Measurements from ENCODE around the gene ANXA3. TPM values are rescaled to one million over a fixed set of nuclear protein-coding genes. Genes with fewer than 3 reads are reported as not detected.
"Not testable (repeated sequence)": the region's sequence is repeated elsewhere in the genome, so short reads cannot be mapped to it uniquely, and the experiment has no call there.

Gene ANXA3
- total and polyA plus RNA-seq, 2 donors from 2014 or later: 33.7 to 79.9 TPM

DNA sequence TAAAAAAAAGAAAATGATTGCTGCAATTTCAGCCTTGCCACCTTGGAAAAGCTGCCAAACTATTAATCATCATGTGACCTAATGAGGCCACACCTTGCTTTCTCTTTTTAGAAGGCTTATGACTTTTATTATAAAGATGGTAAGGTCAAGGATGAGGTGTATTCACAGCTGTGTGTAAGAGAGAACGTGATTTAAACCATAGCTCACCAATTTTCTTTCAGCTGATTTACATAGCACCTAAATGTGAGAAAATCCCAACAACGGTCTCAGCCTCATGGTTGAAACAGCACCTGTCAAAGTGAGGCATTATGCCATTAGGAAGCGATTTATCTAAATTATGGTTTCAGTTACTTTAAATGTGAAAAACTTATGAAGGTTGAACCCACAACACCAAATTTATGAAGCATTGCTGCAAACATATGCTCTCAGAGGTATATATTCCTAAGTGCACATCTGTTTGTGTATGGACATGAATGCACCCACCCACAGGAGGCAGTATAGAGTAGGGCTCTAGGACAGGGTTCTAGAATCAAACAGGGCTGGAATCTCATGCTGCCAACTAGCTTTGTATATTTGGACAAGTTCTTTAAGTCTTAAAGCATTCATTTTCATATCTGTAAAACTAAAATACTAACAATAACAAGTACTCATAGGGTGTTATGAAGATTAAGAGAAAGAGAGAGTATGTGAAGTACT, 40.7 kb downstream of the ANXA3 start:
- H3K9me3 ChIP-seq (ENCODE audit: control insufficient read depth in 2 of 3, insufficient read depth in 1 of 3, low read length in 3 of 3): no peaks in the 10 kb centered on the region
- no peak for FAIRE-seq
- H3K4me1 ChIP-seq (ENCODE audit: control insufficient read depth in 2 of 3, insufficient read depth in 2 of 3, low read depth in 1 of 3, low read length in 3 of 3): no peaks in the 10 kb centered on the region
- H3K4me3 ChIP-seq (ENCODE audit: low read length in 3 of 3): no peak overlapping the region
- H3K9ac ChIP-seq (ENCODE audit: low read length in 3 of 3): no peak overlapping the region
- H3K36me3 ChIP-seq (ENCODE audit: control insufficient read depth in 2 of 3, insufficient read depth in 3 of 3, low read length in 3 of 3): no peaks in the 10 kb centered on the region
- intact Hi-C loops (cut with DNase I): no loop called here
- no peak for TF ChIP-seq CTCF (IDR thresholded peaks at IDR 0.05; ENCODE audit: borderline replicate concordance, extremely low read depth, insufficient read depth)
- DNase-seq: no peak
- H3K27me3 ChIP-seq (ENCODE audit: control insufficient read depth, insufficient read depth, low read length): no peaks in the 10 kb centered on the region
- H3K27ac ChIP-seq (ENCODE audit: low read depth in 2 of 2, low read length in 2 of 2): no peak overlapping the region

DNA sequence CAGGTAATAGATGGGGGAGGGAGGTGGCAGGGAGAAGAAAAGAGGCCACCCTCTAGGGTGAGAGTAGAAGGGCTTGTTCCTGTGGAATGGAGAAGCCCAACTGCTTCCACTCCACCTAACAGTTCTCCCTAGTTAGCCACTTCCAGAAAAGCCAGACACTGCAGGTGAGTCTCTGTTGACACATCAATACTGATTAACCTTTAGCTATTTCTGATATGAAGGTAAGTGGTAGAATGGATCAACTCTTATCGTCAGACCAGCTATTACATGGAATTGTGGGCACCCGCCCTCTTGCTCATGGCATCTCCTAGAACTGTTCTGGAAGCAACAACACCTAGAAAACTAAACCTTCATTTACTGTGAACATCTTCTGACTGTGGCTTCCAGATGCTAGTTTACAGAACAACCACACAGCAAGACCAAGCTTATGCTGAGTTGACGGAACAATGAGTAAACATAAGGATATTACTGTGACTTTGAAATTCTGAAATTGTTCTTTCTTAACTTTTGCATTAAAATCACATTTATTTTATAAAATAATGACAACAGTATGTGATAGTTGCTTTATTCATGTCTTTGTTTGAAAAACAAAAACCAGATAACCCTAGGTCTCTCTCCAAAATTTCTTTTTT, 44.7 kb downstream of the ANXA3 start:
- TF ChIP-seq CTCF (IDR thresholded peaks at IDR 0.05; ENCODE audit: borderline replicate concordance, extremely low read depth, insufficient read depth): no peak
- DNase-seq: no peak
- Histone ChIP-seq H3K4me1 (ENCODE audit: control insufficient read depth in 2 of 3, insufficient read depth in 2 of 3, low read depth in 1 of 3, low read length in 3 of 3) (no peaks in the 10 kb centered on the region), H3K4me3 (ENCODE audit: low read length in 3 of 3) (no peak overlapping the region), H3K27ac (ENCODE audit: low read depth in 2 of 2, low read length in 2 of 2) (no peak overlapping the region), H3K27me3 (ENCODE audit: control insufficient read depth, insufficient read depth, low read length) (no peaks in the 10 kb centered on the region), H3K9ac (ENCODE audit: low read length in 3 of 3) (no peak overlapping the region), H3K9me3 (ENCODE audit: control insufficient read depth in 2 of 3, insufficient read depth in 1 of 3, low read length in 3 of 3) (no peaks in the 10 kb centered on the region), H3K36me3 (ENCODE audit: control insufficient read depth in 2 of 3, insufficient read depth in 3 of 3, low read length in 3 of 3) (no peaks in the 10 kb centered on the region)
- intact Hi-C loops (cut with DNase I): no loop called here
- no peak for FAIRE-seq

DNA sequence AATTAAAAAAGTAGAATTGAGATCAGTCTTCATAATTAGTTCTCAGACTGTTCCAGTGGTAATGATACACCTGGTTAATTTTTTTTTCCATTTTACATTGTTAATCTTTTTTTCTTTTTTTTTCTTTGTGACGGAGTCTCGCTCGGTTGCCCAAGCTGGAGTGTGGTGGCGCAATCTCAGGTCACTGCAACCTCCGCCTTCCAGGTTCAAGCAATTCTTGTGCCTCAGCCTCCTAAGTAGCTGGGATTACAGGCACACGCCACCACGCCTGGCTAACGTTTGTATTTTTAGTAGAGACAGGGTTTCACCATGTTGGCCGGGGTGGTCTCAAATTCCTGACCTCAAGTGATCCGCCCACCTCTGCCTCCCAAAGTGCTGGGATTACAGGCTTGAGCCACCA, 46.9 kb downstream of the ANXA3 start:
- H3K27ac ChIP-seq (ENCODE audit: low read depth in 2 of 2, low read length in 2 of 2); FAIRE-seq; H3K27me3 ChIP-seq (ENCODE audit: control insufficient read depth, insufficient read depth, low read length); H3K9me3 ChIP-seq (ENCODE audit: control insufficient read depth in 2 of 3, insufficient read depth in 1 of 3, low read length in 3 of 3); H3K9ac ChIP-seq (ENCODE audit: low read length in 3 of 3); intact Hi-C loops (cut with DNase I); H3K4me1 ChIP-seq (ENCODE audit: control insufficient read depth in 2 of 3, insufficient read depth in 2 of 3, low read depth in 1 of 3, low read length in 3 of 3); H3K4me3 ChIP-seq (ENCODE audit: low read length in 3 of 3); H3K36me3 ChIP-seq (ENCODE audit: control insufficient read depth in 2 of 3, insufficient read depth in 3 of 3, low read length in 3 of 3); DNase-seq: not testable (repeated sequence)

DNA sequence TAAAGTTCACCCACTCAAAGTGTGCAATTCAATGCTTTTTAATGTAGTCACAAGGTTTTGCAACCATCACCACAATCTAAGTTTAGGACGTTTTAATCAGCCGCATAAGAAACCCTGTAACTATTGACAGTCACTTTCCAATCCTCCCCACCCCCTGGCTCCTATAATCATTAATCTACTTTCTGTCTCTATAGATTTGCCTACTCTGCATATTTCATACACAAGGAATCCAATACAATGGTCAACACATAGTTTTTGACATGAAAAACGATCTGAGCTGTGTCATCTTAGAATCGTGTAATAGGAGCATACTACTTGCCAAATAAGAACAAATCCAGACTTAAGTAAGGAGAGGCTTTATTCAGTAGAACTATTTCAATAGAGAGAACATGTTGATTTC, 47.6 kb downstream of the ANXA3 start:
- Histone ChIP-seq H3K36me3 (ENCODE audit: control insufficient read depth in 2 of 3, insufficient read depth in 3 of 3, low read length in 3 of 3) (no peaks in the 10 kb centered on the region), H3K4me3 (ENCODE audit: low read length in 3 of 3) (no peak overlapping the region), H3K27me3 (ENCODE audit: control insufficient read depth, insufficient read depth, low read length) (no peaks in the 10 kb centered on the region), H3K9ac (ENCODE audit: low read length in 3 of 3) (no peak overlapping the region), H3K27ac (ENCODE audit: low read depth in 2 of 2, low read length in 2 of 2) (no peak overlapping the region), H3K4me1 (ENCODE audit: control insufficient read depth in 2 of 3, insufficient read depth in 2 of 3, low read depth in 1 of 3, low read length in 3 of 3) (no peaks in the 10 kb centered on the region), H3K9me3 (ENCODE audit: control insufficient read depth in 2 of 3, insufficient read depth in 1 of 3, low read length in 3 of 3) (no peaks in the 10 kb centered on the region)
- intact Hi-C loops (cut with DNase I): no loop called here
- FAIRE-seq: no peak
- no peak for TF ChIP-seq CTCF (IDR thresholded peaks at IDR 0.05; ENCODE audit: borderline replicate concordance, extremely low read depth, insufficient read depth)
- no peak for DNase-seq

Measured in kidney (tissue), 14 donors.